ENCODE data around the gene TCF12. TPM values are rescaled to one million over a fixed set of nuclear protein-coding genes. Genes with fewer than 3 reads are reported as not detected.

The TCF12 gene
- total RNA-seq, 3 donors from 2014 or later (not counting 1 experiment from before 2014, with no cell fraction given): 84.1 to 111 (median 107) TPM

Other genes starting within 250 kb of the TCF12 start
- 10 to 100 TPM; 35.6 to 39.6 (median 35.9) TPM for gene ZNF280D, start 185.1 kb upstream of the TCF12 start, total RNA-seq